Lower leg skin (tissue), 3 donors: ENCODE measurements around the gene DTL.
"Not testable (repeated sequence)": the region's sequence is repeated elsewhere in the genome, so short reads cannot be mapped to it uniquely, and the experiment has no call there.

Source experiments
- POLR2A ChIP-seq, 2 donors: fragments of 450-650 bp; IDR thresholded peaks; one replicate each; pipeline ENCODE4 v1.6.1; 2016 to 2017; ENCODE audit warnings: antibody characterized with exemption in 2 of 2, mild to moderate bottlenecking in 1 of 2, moderate library complexity in 1 of 2
- TF ChIP-seq, protein P1 (sequence below), 3 donors: fragments of 450-650 bp; IDR thresholded peaks; one replicate each; pipeline ENCODE4 v1.5.1; 2016; ENCODE audit warnings: antibody characterized with exemption in 3 of 3, mild to moderate bottlenecking in 3 of 3, moderate library complexity in 2 of 3

DNA sequence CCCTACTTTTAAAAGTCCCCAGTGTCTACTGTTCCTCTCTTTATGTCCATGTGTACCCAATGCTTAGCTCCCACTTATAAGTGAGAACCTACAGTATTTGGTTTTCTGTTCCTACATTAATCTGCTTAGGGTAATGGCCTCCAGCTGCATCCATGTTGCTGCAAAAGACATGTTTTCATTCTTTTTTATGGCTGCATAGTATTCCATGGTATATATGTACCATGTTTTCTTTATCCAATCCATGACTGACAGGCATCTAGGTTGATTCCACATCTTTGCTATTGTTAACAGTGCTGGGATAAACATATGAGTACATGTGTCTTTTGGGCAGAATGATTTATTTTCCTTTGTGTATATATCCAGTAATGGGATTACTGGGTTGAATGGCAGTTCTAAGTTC lies 12.6 kb upstream of the DTL start:
- not testable (repeated sequence) for TF ChIP-seq POLR2A (IDR thresholded peaks at IDR 0.05)
- TF ChIP-seq, protein P1, sequence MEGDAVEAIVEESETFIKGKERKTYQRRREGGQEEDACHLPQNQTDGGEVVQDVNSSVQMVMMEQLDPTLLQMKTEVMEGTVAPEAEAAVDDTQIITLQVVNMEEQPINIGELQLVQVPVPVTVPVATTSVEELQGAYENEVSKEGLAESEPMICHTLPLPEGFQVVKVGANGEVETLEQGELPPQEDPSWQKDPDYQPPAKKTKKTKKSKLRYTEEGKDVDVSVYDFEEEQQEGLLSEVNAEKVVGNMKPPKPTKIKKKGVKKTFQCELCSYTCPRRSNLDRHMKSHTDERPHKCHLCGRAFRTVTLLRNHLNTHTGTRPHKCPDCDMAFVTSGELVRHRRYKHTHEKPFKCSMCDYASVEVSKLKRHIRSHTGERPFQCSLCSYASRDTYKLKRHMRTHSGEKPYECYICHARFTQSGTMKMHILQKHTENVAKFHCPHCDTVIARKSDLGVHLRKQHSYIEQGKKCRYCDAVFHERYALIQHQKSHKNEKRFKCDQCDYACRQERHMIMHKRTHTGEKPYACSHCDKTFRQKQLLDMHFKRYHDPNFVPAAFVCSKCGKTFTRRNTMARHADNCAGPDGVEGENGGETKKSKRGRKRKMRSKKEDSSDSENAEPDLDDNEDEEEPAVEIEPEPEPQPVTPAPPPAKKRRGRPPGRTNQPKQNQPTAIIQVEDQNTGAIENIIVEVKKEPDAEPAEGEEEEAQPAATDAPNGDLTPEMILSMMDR (IDR thresholded peaks at IDR 0.05), result not testable (repeated sequence)
